ENCODE data around the gene SAMM50.

The SAMM50 gene

DNA sequence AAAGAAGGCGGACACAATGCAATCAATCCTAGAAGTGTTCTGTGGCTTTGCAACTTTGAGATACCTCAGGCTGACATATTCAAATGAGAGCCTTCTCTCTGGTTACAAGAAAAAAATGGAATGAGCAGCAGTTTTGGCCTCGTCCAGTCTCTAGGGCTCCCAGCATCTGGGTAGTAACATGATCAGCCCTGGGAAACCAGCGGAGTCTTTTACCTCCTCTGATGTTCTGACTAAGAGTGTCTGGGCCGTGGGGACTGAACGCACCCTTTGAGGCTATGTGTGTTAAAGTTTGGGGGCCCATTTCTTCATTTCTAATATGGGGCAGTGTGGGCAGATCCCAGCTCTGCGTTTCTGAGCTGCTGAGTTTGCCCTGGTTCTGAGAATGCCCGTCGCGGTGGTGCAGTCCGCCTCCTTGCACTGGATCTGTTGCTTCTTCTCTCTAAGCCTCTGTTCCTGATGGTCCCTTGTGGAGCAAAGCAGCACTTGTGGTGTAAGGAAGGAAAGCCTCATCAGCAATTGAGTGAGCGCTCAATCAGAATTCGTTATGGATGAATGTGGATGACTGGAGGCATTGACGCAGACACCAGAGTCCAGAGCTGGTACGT lies 77.0 kb downstream of the SAMM50 start:
- peak; percentile 66 for DNase-seq

DNA sequence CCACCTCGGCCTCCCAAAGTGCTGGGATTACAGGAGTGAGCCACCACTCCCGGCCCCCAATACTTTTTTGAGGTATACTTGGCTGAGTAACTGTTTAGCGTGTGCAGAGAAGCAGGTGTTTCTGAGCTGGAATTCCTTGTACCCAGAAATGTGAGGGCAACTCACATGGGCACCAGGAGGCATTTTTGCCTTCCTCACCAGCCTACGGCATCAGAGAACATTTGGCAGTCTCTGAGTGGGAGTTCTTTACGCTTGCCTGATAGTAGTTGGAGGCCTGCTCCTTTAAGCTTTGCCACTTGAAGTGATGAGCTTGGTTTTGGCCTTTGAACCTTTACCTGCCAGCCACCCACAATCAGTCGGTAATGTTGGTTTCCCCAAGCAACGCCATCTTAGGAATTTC lies 78.0 kb downstream of the SAMM50 start:
- no peak for DNase-seq

DNA sequence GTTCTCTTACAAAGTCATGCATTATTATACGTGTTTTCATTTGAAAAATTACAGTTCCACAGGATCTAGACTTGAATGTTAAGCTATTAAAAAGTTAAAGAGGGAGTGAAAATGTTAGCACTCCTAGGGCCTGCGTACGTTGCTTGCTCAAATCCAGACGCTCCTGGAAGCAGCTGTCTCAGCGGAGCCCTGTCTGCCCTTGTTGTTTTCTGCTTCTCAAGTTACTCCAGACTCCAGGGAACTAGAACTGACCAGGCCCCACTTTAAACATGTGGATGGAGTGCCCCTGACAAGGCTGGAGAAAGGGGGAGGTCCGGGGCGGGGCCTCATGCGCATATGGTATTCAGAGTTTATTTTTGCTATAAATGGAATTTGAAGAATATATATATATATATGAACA lies 78.5 kb downstream of the SAMM50 start:
- peak; percentile 66 for DNase-seq

DNA sequence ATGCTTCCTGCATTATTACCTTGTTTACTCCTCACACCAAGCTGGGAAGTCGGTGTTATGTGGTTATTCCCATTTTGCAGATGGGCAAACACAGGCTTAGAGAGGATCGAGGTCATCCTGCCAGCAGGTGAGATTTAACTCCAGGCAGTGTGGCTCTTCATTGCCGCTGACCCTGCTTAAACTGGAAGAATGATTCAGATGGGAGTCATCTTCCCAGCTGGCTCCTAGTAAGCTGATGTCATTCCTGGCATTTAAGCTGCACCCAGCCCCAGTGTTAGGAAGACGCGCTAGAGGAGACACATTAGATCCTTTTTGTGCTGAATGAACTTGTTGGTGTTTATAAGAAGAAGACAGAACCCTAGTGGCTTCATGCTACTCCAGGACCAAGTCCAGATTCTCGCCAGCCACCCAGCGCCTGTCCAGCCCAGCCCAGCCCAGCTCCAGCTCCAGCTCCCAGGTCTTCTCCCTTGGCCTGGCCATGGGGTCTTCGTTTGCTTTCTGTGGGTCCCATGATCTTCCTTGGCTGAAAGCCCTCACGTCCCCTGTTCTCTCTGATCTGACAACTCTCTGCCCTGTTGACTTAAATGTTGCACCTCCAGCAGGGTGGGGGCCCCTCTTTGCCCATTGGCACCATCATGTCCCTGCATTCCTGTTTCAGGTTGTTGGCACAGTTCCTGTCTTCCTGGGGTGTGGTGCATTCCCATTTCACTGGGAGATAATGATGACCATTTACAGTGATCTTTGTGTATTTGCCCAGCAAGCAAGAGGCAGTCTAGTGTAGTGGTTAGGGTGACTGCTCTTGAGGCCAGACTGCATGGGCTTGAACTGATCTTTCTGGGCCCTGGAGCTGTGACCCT lies 82.5 kb downstream of the SAMM50 start:
- DNase-seq = peak; percentile 45

DNA sequence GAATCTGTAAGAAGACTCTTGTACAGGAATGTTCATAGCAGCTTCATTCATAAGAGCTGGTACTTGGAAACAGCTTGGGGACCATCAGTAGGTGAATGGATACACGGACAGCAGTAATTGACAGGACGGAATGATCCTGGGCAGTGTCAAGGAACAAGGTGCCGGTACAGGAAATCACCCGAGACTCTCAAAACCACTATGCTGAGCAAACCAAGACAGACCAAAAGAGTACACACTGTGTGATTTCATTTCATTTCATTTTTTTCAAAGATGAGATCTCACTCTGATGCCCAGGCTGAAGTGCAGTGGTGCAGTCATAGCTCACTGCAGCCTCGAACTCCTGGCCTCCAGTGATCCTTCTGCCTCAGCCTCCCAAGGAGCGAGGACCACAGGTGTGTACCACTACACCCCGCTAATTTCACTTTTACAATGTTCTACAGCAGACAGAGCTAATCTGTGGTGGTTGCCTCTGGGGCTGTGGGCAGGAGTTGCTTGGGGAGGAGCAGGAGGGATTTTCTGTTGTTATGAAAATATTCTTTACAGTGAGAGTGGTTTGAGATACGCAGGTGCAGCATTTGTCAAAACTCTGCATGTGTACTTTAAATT lies 84.4 kb downstream of the SAMM50 start:
- no peak for DNase-seq

DNA sequence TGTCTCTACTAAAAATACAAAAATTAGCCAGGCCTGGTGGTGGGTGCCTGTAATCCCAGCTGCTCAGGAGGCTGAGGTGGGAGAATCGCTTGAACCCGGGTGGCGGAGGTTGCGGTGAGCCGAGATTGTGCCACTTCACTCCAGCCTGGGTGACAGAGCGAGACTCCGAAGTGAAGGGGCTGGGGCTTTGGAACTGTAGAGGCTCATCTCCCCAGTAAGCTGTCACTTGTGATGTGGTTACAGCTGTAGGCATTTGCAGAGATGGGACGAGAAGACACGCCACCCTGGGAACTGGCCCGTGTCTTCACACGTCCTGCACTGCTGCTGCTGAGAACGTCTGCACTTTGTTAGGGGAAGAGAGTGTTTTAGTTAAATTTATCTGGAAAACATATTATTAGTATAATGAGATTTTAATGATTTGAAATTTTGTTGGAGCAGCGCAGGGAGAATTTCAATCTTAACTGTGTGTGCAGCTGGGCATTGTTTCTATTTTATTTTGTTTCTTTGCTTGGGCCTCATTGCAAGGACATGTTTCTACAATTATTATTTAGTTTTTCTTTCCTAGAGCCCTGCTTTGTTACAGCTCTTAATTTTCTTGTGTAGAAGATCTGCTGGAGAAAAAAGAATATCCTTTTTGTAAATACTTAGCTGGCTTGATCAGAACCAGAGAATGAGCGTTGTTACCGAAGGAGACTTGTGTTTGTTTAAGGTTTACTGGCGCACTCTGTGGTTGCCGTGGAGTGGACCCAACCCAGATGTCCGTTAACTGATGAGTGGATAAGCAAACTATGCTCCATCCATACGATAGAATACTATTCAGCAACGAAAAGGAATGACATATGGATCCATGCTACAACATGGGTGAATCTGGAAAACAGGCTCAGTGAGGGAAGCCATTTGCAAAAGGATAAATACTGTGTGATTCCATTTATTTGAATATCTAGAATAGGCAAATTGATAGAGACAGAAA lies 87.3 kb downstream of the SAMM50 start:
- no peak for DNase-seq

DNA sequence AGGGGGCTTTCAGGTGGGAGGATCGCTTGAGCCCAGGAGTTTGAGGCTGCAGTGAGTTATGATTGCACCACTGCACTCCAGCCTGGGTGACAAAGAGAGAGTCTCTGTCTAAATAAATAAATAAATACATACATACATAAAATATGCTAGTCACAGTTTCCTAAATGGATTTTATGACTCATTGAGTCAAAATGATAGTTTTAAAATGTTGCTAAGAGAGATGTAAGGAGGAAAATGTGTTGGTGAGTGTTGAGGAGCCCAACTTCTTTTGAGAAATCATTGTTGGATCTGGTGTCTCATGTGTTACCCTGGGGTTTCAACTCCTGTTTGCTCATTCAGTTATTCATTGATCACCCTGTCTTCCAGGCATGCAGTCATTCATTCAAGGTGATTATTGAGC lies 89.9 kb downstream of the SAMM50 start:
- no peak for DNase-seq
